ENCODE measurements around the gene TBC1D2B. TPM values are rescaled to one million over a fixed set of nuclear protein-coding genes. Genes with fewer than 3 reads are reported as not detected.

Gene TBC1D2B
- total RNA-seq, 1 donor from 2014 or later, result 10.6 TPM

- DNase-seq (ENCODE audit: low spot score in 2 of 2) (no peak), FAIRE-seq (no peak)
Measured at GRCh38 chr15:78075490-78076230, 1.9 kb downstream of the TBC1D2B start.

DNA sequence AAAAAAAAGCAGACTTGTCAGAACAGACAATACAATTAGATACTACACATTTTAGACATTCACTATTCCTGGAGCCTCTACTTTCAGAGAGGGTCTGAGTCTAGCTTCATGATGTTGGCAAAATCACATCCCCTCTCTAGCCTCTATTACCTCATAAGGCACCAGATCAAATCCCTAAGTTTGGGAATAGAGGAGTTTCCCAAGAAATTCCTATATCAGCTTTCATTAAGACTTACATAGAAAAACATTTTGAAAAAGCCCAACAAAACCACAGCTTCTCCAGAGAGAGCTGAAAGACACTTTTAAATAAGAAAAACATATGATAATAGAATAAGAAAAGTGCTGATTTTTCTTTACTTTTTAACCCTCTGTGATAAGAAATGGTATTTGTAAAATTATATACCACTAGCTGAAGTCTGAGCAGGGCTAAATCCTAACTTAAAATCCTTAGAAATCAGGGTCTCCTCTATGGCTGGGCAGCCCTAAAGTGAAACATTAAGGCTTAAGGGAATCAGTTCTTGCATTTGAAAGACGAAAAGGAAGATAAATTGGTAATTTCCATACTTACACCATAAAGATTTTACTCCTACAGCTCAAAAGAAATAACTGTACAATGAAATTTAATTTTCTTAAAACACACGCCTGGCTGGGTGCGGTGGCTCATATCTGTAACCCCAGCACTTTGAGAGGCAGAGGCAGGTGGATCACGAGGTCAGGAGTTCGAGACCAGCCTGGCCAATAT, 4.3 kb downstream of the TBC1D2B start:
- no peak for FAIRE-seq

GRCh38 chr15:78072080-78072892, 5.2 kb downstream of the TBC1D2B start:
- DNase-seq (ENCODE audit: low spot score in 2 of 2) (no peak), FAIRE-seq (no peak)

More for the DNA sequence above, 4.3 kb downstream of the TBC1D2B start:
- no peak for DNase-seq (ENCODE audit: low spot score in 2 of 2)

DNA sequence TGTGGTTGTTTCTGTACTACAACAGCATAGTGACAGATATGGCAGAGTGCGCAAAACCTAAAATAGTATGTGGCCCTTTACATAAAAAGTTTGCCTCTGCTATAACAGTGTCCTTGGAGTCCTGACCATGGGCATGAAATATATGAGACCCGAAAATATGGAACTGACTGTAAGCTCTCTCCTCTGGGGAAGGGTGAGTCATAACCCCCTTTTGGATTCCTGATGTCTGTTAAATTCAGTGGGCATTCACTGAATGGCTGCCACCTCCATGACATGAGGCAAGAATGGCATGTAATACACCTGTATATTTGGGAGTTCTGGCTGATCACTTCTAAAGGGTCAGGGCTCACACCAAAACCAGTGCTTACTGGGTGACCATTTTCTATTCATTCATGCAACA, 6.1 kb downstream of the TBC1D2B start:
- DNase-seq (ENCODE audit: low spot score in 2 of 2) (no peak), FAIRE-seq (no peak)

DNA sequence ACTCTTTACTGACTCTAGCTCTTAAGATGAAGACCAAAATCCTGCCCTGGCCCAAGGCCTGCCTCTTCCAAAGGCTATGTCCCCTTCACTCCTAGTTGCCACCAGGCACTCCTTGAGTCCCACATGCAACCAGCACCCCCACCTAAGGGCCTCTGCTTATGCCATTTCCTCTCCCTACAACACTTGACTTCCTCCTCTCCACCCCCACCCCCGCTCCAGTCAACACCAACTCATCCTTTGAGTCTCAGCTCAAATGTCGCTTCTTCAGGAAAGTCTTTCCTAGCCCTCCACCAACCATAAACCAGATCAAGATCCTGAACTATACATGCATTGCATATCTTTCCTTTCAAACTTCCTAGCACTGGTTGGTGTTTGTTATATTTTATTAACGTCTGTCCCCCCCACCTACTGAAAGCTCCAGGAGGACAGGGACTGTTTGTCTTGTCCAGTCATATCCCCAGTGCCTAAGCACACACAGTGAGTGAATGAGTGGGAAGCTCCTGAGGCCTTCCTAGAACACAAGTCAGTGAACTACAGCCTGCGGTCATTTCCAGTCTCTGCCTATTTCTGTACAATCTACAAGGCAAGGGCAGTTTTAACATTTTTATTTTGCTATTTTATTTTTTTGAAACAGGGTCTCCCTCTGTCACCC, 7.3 kb downstream of the TBC1D2B start:
- no peak for DNase-seq (ENCODE audit: low spot score in 2 of 2)
- FAIRE-seq, result no peak

- FAIRE-seq, result no peak
Measured at GRCh38 chr15:78069462-78070029, 8.0 kb downstream of the TBC1D2B start.

DNA sequence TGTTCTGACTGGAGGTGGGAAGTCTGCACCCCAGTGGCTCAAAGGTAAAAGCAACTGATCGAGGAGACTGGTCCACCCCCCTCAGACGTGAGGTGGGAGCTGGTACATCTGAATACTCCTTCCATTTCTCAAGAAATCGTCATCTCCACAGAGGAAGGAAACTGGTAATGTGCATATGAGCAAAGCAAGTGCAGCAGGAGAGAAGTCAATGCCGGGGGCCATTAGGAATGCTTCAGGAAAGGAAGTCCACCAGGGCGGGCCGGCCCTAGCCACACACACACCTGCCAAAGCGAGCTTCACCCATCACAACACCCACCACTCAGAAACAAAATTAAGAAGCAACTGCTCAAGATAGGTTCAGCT, 8.5 kb downstream of the TBC1D2B start:
- DNase-seq (ENCODE audit: low spot score in 2 of 2) (no peak), FAIRE-seq (no peak)

More at GRCh38 chr15:78069462-78070029, 8.0 kb downstream of the TBC1D2B start:
- DNase-seq (ENCODE audit: low spot score in 2 of 2), result no peak

GRCh38 chr15:78067328-78068228, 9.9 kb downstream of the TBC1D2B start:
- DNase-seq (ENCODE audit: low spot score in 2 of 2) (no peak), FAIRE-seq (no peak)

GRCh38 chr15:78065973-78066946, 11.3 kb downstream of the TBC1D2B start:
- no peak for FAIRE-seq
- no peak for DNase-seq (ENCODE audit: low spot score in 2 of 2)

- FAIRE-seq, result no peak
- no peak for DNase-seq (ENCODE audit: low spot score in 2 of 2)
Measured at GRCh38 chr15:78065284-78065872, 12.1 kb downstream of the TBC1D2B start.

DNA sequence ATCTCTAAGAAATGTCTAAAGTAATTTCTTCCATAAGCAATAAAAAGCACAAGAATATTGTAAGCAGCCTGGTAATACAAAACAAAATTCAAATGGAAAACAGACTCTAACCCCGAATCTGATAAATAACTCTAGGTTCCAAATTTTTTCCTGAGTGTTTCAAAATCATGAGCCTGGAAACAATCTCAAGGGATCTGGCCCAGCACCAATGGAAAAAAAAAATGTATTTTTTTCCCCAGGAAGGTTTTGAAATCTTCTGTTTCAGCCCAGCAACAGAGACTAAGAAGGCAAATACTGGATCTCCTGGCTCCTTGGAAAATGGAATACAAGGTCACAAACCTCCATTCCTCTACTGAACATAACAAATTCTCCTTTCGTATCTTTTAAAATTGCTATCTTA, 13.0 kb downstream of the TBC1D2B start:
- DNase-seq (ENCODE audit: low spot score in 2 of 2) (no peak), FAIRE-seq (no peak)

DNA sequence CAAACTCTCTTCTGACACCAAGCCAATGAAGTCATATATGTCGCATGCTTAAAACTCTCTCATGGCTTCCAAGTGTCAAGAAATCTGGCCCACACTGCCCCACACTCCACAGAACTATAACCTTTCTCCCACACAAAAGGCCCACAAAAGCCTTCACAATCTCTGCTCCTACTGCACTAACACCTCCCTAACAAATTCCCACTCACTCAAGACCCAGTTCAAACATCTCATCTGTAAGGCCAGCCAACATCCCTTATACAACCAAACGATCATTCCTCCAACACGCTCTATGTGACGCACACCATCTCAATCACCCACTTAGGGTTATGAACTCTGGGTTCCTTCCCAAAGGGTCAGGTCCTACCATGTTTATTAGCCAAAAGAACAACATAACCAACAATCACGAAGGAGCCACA, 13.5 kb downstream of the TBC1D2B start:
- no peak for FAIRE-seq
- no peak for DNase-seq (ENCODE audit: low spot score in 2 of 2)

- DNase-seq (ENCODE audit: low spot score in 2 of 2) (no peak), FAIRE-seq (no peak)
Measured at GRCh38 chr15:78063217-78063616, 14.3 kb downstream of the TBC1D2B start.

GRCh38 chr15:78061963-78062427, 15.5 kb downstream of the TBC1D2B start:
- DNase-seq (ENCODE audit: low spot score in 2 of 2) (no peak), FAIRE-seq (no peak)

DNA sequence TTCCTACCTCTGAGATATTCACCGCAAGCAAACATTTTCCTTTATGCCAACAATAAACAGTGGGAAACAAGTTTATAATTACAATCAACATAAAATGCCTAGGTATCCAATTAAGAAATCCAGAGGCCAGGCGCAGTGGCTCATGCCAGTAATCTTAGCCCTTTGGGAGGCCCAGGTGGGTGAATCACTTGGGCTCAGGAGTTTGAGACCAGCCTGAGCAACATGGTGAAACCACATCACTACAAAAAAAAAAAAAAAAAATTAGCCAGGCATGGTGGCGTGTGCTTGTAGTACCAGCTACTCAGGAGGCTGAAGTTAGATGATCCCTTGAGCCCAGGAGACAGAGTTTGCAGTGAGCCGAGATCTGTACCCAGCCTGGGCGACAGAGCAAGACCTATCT, 17.3 kb downstream of the TBC1D2B start:
- DNase-seq (ENCODE audit: low spot score in 2 of 2), result no peak
- no peak for FAIRE-seq

DNA sequence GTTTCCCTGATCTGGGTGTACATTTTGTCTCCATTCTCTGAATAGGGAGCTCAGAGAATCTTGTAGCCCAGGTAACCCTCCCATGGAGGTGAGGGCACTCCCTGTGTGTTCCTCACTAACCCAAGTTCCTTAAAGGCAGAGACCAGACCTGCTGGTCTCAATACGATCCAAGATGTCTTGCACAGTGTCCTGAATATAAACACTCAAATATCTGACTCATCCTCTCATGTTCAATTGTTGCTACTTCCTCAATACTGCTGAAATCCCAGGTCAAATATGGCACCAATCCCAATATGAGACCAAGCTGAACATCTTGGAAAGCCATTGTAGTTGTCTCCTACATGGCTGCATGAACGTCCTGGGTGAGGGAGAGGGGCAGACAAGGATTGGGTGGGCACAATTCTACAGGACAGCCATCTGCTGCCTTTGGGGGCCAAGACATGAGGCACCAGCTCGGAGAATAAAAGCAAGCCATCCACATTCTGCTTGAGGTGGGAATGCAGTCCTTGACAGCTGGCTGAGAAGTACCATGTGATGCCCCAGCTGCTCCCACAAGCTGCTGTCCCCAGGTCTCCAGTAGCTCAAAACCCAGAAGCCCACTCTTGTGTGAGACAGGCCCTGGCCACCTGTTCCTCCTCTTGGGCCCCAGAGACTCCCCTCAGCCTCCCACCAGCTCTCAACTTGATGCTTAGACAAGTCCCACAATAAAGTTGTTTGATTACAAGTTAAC, 18.2 kb downstream of the TBC1D2B start:
- DNase-seq (ENCODE audit: low spot score in 2 of 2), result no peak

DNA sequence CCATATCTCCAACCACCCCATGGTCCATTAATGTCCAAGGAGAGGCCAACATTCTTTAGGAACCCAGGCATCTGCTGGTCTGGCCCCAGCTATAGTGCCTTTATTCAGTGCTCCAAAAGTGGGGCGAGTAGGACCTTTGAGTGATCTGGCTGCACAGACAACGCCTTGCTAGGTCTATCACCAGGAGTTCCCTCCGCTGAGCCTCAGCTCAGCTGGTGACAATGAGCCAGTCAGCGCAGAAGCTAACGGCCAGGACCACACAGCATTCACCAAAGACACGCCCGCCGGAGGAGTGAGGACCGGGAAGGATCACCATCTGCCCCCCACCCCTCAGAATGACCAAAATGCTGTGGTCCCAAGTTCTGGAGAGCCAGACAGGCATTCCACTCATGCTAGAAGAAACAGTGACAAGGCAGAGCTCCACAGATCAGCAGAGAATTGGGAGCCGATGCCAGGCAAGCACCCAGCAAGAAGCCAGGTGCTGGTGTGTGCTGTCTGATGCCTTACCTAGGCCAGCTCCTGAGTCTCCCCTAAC, 19.0 kb downstream of the TBC1D2B start:
- FAIRE-seq, result no peak
- DNase-seq (ENCODE audit: low spot score in 2 of 2), result no peak

More for the DNA sequence above, 18.2 kb downstream of the TBC1D2B start:
- FAIRE-seq, result no peak
